HTR-8/SVneo (cell line): ENCODE data around the gene SAP30BP.
A peak's percentile ranks its signal among the peaks of the same experiment; 100 is the strongest.

Experiments
- DNase-seq: peaks from one replicate; pipeline ENCODE4 v3.0.0; 2011; ENCODE audit warnings: low spot score, mixed read lengths; ENCODE audit not compliant: insufficient read length
- FAIRE-seq: peaks from 2 replicates; lab custom pipeline; 2011; peaks lifted over from hg19 to GRCh38; lab: Jason Lieb, UNC

Gene SAP30BP

GRCh38 chr17:75681289-75681688 lies 14.2 kb downstream of the SAP30BP start:
- DNase-seq (peak; percentile 67), FAIRE-seq (peak; percentile 38)

GRCh38 chr17:75683583-75683982 lies 16.4 kb downstream of the SAP30BP start:
- no peak for FAIRE-seq
- no peak for DNase-seq

GRCh38 chr17:75684249-75684648 lies 17.1 kb downstream of the SAP30BP start:
- DNase-seq (no peak), FAIRE-seq (no peak)

GRCh38 chr17:75684924-75685323 lies 17.8 kb downstream of the SAP30BP start:
- no peak for FAIRE-seq
- no peak for DNase-seq

- no peak for DNase-seq
- FAIRE-seq = no peak
Measured at GRCh38 chr17:75685499-75685898, 18.4 kb downstream of the SAP30BP start.

- no peak for FAIRE-seq
- no peak for DNase-seq
Measured at GRCh38 chr17:75688209-75688825, 21.2 kb downstream of the SAP30BP start.

GRCh38 chr17:75689441-75689873 lies 22.3 kb downstream of the SAP30BP start:
- FAIRE-seq (no peak), DNase-seq (no peak)

GRCh38 chr17:75691371-75691791 lies 24.2 kb downstream of the SAP30BP start:
- FAIRE-seq (no peak), DNase-seq (no peak)

- DNase-seq = no peak
Measured at GRCh38 chr17:75691801-75692626, 24.9 kb downstream of the SAP30BP start.

GRCh38 chr17:75692976-75693375 lies 25.8 kb downstream of the SAP30BP start:
- FAIRE-seq = peak; percentile 62

More at GRCh38 chr17:75691801-75692626, 24.9 kb downstream of the SAP30BP start:
- FAIRE-seq = no peak

GRCh38 chr17:75693500-75694481 lies 26.7 kb downstream of the SAP30BP start:
- peak; percentile 97 for FAIRE-seq
- DNase-seq = peak; percentile 95

More at GRCh38 chr17:75692976-75693375, 25.8 kb downstream of the SAP30BP start:
- DNase-seq = no peak

- DNase-seq = no peak
- no peak for FAIRE-seq
Measured at GRCh38 chr17:75694536-75694935, 27.4 kb downstream of the SAP30BP start.

GRCh38 chr17:75695141-75695829 lies 28.1 kb downstream of the SAP30BP start:
- DNase-seq (no peak), FAIRE-seq (peak; percentile 40)

GRCh38 chr17:75695830-75696271 lies 28.7 kb downstream of the SAP30BP start:
- DNase-seq (no peak), FAIRE-seq (no peak)

GRCh38 chr17:75697651-75698291 lies 30.6 kb downstream of the SAP30BP start:
- DNase-seq (no peak), FAIRE-seq (no peak)

GRCh38 chr17:75698659-75699058 lies 31.5 kb downstream of the SAP30BP start:
- no peak for FAIRE-seq
- DNase-seq = no peak

- FAIRE-seq = no peak
- no peak for DNase-seq
Measured at GRCh38 chr17:75701288-75701687, 34.1 kb downstream of the SAP30BP start.

- no peak for DNase-seq
- FAIRE-seq = no peak
Measured at GRCh38 chr17:75703191-75703590, 36.1 kb downstream of the SAP30BP start.

- no peak for DNase-seq
- FAIRE-seq = no peak
Measured at GRCh38 chr17:75703591-75703990, 36.5 kb downstream of the SAP30BP start.
